Head of caudate nucleus (tissue), 42 donors: ENCODE data around the gene SDSL.

ENCODE experiments used
- DNase-seq, 42 donors: peaks; one replicate each; pipeline versions ENCODE4 v3.0.0 to v3.0.0-alpha.2; 2020 to 2021; ENCODE audit warnings: mixed read lengths in 7 of 42
- intact Hi-C: fragments of 100-400 bp; cut with DNase I; formaldehyde crosslinking; loops from one replicate; pipeline ENCODE4 v1.15.0; 2022

Gene SDSL, protein sequence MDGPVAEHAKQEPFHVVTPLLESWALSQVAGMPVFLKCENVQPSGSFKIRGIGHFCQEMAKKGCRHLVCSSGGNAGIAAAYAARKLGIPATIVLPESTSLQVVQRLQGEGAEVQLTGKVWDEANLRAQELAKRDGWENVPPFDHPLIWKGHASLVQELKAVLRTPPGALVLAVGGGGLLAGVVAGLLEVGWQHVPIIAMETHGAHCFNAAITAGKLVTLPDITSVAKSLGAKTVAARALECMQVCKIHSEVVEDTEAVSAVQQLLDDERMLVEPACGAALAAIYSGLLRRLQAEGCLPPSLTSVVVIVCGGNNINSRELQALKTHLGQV

DNA sequence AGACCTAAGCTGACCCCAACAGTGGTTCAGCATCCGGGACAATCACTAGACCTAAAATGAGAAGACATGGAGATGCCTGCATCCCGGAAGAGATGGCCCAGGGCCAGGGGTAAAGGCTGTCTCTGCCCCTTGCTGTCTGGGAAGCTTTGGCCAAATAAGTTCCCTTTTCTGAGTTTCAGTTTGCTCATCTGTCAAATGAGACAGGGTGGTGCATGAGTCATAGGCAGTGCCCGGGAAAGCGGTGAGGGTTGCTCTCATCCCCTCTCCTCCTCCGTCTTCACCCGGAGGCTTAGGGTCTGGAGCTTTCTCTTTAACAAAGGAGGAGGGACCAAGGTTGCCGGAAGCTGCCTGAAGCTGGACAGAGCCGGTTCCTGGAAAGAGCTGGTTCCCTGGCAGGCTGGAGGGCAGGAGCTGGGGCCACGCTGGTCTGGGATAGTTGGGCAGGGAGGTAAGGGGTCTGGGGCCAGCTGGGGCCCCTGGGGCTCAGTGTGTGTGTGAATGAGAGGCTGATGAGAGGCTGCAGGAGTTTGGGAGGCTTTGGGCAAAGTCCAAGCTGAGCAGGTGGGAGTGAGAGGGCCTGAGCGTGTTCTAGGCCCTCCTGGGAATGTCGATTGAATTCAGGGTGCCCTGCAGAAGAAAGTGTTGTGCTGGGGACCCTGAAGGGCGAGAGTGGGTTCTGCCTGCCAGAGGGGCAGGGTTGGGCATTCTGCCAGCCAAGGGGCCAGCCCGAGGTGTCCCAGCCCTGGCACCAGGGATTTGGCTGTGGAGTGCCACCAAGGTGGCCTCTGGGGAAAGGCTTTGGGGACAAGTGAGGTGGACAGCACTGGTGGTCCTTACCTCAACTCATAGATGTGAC lies at the start of gene SDSL:
Gene SDSL, plus strand, starts transcription at position 351 of the 856 bp plus-strand sequence. CDS start 5,603 bp downstream, outside the sequence.
- intact Hi-C loops = loop anchor here (10.0 kb wide), 1 partner anchor 227 kb away; no protein-coding TSS in a partner anchor
- peak in 41 of 42 donors; percentile 21 to 89 (median 60) for DNase-seq

DNA sequence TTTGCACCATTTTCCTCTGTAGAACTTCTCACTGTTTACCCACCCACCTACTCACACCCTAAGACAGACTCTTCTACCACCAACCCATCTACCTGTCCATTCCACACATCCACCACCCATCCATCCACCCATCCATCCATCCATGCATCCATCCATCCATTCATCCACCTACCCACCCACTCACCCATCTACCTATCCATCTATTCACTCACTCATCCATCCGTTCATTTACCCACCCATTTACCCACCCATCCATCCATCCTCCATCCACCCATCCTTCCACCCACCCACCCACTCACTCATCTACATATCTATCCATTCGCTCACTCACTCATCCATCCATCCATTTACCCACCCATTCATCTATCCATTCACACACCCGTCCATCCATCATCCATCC lies 48.7 kb upstream of the SDSL start:
- no peak for DNase-seq
- intact Hi-C loops = no loop called here

DNA sequence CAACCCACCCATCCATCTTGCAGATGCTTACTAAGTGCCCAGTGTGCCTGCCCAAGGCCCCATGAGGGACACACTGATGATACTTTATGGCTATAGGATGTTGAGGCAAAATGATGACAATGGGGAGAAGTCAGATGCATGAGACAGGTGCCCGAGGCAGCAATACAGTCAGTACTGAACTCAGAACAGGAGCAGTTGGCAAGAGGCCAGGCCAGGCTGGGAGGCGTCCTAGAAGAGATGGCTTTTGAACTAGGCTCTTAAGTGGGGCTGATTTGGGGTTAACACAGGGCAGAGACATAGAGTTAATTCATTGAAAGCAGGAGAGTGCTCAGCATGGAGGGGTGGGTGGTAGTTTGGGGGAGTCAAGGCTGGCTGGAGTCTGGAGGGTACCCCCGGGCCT lies 48.2 kb upstream of the SDSL start:
- no peak for DNase-seq
- intact Hi-C loops = no loop called here

DNA sequence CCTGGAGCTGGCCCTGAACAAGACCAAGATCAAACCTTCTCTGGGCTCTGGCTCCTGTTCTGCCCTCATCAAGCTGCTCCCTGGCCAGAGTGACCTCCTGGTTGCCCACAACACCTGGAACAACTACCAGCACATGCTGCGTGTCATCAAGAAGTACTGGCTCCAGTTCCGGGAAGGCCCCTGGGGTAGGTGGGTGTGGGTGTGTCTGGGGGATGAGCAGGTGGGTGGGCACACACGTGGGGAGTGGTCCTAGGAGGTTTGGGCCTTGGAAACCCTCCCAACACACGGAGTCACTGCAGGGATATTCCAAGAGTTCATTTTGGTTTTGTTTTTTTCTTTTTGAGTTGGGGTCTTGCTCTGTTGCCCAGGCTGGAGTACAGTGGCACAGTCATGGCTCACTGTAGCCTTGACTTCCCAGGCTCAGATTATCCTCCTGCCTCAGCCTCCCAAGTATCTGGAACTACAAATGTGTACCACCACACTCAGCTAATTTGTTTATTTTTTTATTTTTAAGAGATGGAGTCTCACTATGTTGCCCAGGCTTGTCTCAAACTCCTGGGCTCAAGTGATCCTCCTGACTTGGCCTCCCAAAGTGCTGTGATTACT lies 47.3 kb upstream of the SDSL start:
- intact Hi-C loops = no loop called here
- no peak for DNase-seq

DNA sequence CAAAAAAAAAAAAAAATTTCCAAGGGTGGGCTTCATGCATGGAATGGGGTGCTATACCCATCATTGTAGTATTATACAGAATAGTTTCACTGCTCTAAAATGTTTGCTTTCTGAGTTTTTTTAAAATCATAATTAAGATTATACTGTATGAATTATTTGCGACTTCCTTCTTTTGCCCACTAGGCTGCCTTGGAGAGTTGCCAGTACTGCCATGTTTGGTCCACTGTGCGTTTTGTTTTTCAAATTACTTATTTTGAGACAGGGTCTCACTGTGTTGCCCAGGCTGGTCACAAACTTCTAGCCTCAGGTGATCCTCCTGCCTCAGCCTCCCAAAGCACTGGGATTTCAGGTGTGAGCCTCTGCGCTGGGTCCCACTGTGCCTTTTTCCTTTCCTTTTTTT lies 43.9 kb upstream of the SDSL start:
- intact Hi-C loops = no loop called here

DNA sequence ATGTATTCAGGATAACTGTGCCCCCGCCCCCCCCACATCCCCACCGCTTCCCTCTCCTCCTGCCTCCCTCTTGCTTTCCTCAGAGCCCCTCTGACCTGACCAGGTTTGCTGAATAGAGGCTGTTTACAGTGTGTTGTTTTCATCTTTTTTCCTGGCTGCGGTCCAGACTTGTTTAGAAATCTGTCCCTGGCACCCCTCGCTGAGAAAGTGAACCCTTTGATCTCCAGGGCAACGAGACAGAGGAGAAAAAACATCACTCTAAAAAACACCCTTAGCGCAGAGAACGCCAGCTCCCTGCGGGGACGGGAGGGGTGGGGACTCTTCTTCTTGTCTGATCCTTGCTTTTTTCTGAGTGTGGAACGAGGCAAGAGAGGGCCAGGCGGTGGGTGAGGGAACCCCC lies 41.0 kb upstream of the SDSL start:
- peak in 6 of 42 donors; percentile 18 to 54 (median 44) for DNase-seq
- intact Hi-C loops = no loop called here

More for the DNA sequence above, 43.9 kb upstream of the SDSL start:
- DNase-seq = no peak

DNA sequence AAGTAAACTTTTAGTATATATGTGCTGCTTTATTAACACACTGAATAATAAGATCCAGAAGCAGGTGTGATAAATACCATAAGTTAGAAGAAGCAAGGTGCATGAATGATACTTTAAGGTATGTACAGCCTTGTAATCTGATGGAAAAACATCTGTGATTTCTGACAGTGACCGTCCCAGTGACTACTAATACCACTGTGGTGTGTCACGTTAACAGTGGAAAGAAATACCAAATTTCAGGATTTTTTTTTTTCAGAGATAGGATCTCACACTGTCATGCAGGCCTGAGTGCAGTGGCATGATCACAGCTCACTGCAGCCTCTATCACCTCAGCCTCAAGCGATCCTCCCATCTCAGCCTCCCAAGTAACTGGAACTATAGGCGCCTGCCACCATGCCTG lies 40.0 kb upstream of the SDSL start:
- intact Hi-C loops = no loop called here
- DNase-seq = no peak

DNA sequence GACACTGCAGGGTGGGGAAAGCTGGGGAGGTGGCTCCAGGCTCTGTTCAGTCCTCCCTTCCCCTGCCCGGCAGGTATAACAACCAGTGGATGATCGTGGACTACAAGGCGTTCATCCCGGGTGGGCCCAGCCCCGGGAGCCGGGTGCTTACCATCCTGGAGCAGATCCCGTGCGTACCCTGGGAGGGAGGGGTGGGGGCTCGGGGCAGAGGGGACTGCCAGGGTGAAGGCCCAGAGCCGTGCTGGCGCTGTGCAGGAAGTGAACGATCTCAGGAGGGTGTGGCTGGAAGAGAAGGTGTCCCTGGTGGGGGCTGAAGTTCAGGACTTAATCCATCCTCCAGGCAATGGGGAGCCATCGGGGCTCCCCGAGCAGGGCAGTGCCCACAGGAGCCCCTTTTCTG lies 37.4 kb upstream of the SDSL start:
- no peak for DNase-seq
- intact Hi-C loops = no loop called here

DNA sequence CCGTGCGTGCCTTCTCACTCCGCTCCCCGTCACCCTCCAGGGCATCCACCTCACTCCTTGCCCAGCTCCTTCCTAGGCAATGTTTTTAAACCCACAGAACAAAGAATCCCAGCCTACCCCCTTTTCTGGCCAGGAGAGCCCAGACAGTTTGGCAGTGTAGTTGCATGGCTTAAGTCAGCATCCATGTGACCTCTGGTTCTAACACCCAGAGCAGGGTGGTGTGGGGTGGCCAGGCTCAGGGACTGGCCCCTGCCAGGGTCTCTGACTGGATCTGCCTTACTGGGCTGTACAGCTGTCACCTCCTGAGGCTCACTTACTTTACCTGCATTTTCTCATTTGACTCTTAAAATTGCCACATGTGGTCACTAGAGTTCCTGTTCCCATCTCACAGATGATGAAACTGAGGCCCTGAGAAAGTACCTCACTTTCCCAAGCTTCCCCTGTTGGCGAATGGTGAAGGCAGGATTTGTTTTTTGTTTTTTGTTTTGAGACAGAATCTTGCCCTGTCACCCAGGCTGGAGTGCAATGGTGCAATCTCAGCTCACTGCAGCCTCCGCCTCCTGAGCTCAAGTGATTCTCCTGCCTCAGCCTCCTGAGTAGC lies 36.8 kb upstream of the SDSL start:
- DNase-seq = peak in 4 of 42 donors; percentile 12 to 33 (median 20)
- intact Hi-C loops = no loop called here

DNA sequence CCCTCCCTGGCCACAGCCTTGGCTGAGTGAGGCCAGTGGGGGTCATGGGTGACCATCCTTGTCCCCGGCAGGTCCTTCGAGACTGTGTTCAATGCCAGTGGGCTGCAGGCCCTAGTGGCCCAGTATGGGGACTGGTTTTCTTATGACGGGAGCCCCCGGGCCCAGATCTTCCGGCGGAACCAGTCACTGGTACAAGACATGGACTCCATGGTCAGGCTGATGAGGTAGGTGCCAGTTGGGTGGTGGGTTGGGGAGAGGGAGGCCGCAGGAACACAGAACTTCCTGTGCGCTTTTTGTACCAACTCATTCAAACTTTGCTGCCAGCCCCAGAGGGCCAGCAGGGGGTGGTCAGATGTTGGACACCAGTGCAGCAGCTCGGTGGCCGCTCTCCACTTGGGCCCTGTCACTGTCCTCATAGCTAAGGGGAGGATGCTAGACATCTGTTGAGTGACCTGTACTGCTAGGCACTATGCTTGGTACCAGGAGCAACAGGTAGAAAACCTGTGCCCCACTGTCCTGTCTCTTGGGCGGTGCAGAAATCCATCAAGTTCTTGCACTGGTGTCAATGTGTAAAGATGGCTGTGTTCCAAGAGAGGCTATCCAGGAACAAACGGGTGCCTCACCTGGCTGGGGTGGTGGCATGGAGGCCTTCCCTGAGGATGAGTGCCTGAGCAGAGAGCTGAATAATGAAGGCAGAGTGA lies 35.2 kb upstream of the SDSL start:
- DNase-seq = no peak

DNA sequence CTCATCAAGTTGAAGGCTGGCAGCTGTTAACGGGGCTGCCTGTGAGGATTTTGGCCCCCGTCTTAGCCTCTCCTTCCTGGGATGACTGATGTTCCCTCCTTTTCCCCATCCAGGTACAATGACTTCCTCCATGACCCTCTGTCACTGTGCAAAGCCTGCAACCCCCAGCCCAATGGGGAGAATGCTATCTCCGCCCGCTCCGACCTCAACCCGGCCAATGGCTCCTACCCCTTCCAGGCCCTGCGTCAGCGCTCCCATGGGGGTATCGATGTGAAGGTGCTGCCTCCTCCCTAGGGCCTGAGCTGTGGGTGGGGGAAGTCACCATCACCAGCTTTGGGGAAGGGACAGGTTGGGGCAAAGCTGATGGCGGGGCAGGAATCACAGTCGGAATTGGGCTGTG lies 34.5 kb upstream of the SDSL start:
- intact Hi-C loops = no loop called here
- DNase-seq = no peak

More for the DNA sequence above, 35.2 kb upstream of the SDSL start:
- intact Hi-C loops = no loop called here

DNA sequence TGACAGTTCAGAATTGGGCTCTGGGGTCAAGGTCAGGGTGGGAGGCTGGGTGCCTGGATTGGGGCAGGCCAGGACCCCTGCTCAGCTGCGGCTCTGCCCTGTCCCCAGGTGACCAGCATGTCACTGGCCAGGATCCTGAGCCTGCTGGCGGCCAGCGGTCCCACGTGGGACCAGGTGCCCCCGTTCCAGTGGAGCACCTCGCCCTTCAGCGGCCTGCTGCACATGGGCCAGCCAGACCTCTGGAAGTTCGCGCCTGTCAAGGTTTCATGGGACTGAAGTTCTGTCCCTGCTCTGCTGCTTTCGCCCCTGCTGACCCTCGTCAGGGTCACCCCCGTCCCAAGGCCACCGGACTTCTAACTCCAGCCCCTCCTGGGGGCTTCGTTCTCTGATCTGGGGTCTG lies 33.8 kb upstream of the SDSL start:
- no peak for DNase-seq
- intact Hi-C loops = no loop called here

DNA sequence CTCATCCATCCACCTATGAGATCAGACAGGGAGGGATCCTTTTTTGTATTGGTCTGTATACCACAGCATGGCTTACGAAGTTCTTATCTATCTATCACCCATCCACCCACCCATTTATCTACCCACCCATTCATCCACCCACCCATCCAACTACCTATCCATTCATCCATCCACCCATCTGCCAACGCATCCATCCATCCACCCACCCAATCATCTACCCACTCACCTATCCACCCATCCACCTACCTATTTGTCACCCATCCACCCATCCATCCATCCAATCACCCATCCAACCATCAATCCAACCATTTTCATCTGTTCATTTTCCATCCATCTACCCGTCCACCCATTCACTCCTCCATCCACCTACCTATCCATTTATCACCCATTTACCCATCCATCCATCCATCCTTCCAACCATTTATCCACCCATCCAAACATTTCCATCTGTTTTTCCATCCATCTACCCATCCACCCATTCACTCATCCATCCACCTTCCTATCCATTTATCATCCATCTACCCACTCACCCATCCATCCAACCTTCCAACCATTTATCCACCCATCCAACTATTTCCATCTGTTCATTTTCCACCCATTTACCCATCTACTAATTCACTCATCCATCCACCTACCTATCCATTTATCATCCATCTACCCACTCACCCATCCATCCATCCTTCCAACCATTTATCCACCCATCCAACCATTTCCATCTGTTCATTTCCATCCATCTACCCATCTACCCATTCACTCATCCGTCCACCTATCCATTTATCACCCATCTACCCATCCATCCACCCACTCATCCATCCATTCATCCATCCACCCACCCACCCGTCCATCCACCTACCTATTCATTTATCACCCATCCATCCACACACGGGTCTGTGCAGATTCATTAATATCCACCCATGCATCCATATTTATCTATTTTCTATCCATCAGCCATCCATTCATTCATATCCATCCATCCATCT lies 31.8 kb upstream of the SDSL start:
- DNase-seq = no peak
- intact Hi-C loops = no loop called here

DNA sequence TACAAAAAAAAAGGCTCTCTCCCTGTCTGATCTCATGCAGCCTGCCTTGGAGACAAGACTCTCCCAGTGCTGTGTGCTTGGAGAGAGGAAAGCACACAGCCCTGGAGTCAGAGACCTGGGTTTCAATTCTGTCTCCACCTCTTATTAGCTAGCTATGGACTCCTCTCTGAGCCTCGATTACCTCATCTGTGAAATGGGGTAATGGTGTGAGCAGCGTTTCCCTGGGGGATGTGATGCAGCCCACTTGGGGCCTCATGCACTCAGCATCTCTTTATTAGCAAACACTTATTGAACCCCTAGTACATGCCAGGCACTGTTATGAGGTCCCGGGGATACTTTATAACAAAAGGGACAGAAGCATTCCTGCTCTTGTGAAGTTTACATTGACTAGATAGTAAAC lies 31.0 kb upstream of the SDSL start:
- intact Hi-C loops = no loop called here
- no peak for DNase-seq

DNA sequence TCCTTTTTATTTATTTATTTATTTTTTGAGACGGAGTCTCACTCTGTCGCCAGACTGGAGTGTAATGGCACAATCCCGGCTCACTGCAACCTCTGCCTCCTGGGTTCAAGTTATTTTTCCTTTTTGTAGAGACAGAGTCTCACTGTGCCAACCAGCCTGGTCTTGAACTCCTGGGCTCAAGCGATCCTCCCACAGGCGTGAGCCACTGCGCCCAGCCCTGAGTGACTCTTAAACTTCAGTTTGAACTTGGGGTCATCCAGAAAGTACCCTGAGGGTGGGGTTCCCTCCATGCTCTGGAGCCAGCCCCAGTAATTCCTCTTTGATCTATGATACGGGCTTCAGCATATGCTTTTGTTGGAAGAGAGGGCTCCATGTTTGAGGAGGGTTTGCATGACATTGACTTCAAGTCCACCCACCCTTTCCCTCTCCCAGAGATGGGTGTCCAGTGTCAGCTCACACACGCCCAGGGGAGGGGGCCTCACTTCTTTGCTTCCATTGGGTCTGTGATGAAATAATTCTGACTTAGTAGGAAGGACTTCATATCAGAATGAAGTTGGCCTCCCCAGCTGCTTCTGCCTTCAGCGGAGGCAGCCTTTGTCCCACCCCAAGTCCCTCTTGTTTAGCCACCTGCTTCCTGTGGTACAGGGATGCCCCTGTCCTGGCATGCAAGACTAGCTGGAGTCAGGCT lies 30.4 kb upstream of the SDSL start:
- intact Hi-C loops = no loop called here
- no peak for DNase-seq

DNA sequence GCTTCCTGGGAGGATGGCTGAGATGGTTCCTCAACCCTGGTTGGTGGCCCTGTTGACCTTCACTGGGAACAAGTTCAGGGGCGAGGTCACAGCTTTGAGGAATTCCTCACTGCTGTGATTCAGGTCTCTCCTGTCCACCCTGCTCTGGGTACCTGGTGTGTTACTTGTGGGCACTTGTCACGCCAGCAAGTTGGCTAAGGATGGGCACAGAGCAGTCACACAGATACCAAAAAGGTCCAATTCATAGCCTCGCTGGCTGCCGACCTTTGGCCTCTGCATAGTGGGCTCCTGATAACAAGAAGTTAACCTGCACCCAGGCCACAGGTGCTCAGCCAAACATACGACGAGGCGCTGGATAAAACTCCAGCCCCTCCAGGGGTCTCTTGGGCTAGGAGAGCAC lies 29.7 kb upstream of the SDSL start:
- intact Hi-C loops = no loop called here
- DNase-seq = no peak

DNA sequence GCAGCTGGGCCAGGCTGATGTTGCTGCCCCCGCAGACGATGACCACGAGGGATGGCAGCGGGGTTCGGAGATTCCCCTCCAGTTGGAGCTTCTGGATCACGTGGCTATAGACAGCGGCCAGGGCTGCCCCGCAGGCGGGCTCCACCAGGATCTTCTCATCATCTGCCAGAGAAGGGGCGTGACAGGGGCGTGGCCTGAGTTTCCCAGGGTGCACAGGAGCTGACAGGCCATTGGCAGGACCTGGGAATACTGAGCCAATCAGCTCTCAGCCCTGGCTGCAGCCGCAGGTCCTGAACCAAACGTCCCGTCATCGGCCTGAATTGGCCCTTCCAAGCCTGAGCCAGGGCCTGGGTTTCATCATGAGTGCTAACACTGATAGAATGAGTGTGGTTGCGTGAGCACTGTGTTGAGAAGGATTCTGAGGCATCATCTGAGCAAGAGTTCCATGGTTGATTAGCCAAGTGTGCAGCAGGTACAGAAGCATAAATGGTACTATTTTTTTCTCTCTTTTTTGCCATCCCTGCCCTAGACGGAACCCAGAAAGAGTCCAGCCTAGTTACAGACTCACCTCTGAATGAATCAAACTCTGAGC lies 29.1 kb upstream of the SDSL start:
- peak in 12 of 42 donors; percentile 25 to 67 (median 44) for DNase-seq
- intact Hi-C loops = no loop called here
